HCT116 (cell line): ENCODE measurements around the gene FGF14. TPM values are rescaled to one million over a fixed set of nuclear protein-coding genes. Genes with fewer than 3 reads are reported as not detected.

Experiments used
- ATAC-seq: fragments of 200-7000 bp; cut with Tn5 transposase; 2 replicates; pipeline ENCODE4 v1.9.1; 2020; ENCODE audit warnings: mild to moderate bottlenecking, moderate library complexity
- BruUV-seq: library from RNA; stranded (reverse); fragments of 400-500 nt; replicated peaks from 2 replicates; lab custom pipeline; 2021; lab: Mats Ljungman, UMichigan
- CTCF ChIA-PET: fragments of 300-600 bp; sonication (Branson Sonifier 250); formaldehyde crosslinking; loops from one replicate; lab custom pipeline; 2021; ENCODE audit warnings: antibody characterized with exemption; lab: Charles Lee
- POLR2A ChIA-PET: fragments of 300-600, 350-600 bp; sonication (Branson Sonifier 250); formaldehyde crosslinking; loops from one replicate; lab custom pipeline; 2021; ENCODE audit warnings: antibody characterized with exemption; lab: Charles Lee
- RAD21 ChIA-PET, 2 experiments: fragments of 300-600 bp; sonication (Branson Sonifier 250); formaldehyde crosslinking; loops; one replicate each; lab custom pipeline; 2023; ENCODE audit warnings: low total read pairs in 2 of 2; ENCODE audit not compliant: uncharacterized antibody in 2 of 2, unreplicated experiment in 2 of 2, low non-redundant PET in 1 of 2; lab: Charles Lee
- DNase-seq: peaks from one replicate; pipeline ENCODE4 v3.0.0-alpha.2; 2010; ENCODE audit warnings: low read depth, low spot score
- H2AFZ ChIP-seq: fragments of 200-600 bp; shearing (Covaris generic), sonication (generic); 2 replicates; pipeline ENCODE4 v1.6.1; 2017; ENCODE audit warnings: low read depth, mixed run types, mixed read lengths, antibody characterized with exemption, low read length; ENCODE audit not compliant: poor library complexity, severe bottlenecking
- H3K27ac ChIP-seq: 2 replicates; pipeline ENCODE4 v1.5.1; 2012; ENCODE audit warnings: low read depth, low read length
- H3K27me3 ChIP-seq: fragments of 200-600 bp; sonication (generic); 2 replicates; pipeline ENCODE4 v1.6.1; 2016; ENCODE audit warnings: mixed run types, low read length, mixed read lengths; ENCODE audit not compliant: insufficient read depth
- H3K36me3 ChIP-seq, 2 experiments: fragments of 200-500 bp in 1 of 2; fragments of 200-600 bp in 1 of 2; sonication (Bioruptor generic) in 1 of 2; sonication (generic) in 1 of 2; 2 replicates each; pipeline versions ENCODE4 v1.5.1 to v1.6.1; 2014 to 2016; ENCODE audit warnings: low read length in 2 of 2, inconsistent platforms in 1 of 2, mixed read lengths in 1 of 2, mixed run types in 1 of 2; ENCODE audit not compliant: insufficient read depth in 2 of 2, control insufficient read depth in 1 of 2
- H3K4me1 ChIP-seq, 2 experiments: fragments of 200-600 bp in 1 of 2; sonication (generic) in 1 of 2; 2 replicates each; pipeline versions ENCODE4 v1.5.1 to v1.6.1; 2012 to 2017; ENCODE audit warnings: low read length in 2 of 2, inconsistent platforms in 1 of 2, mild to moderate bottlenecking in 1 of 2, mixed read lengths in 1 of 2, mixed run types in 1 of 2, moderate library complexity in 1 of 2; ENCODE audit not compliant: insufficient read depth in 2 of 2, control insufficient read depth in 1 of 2
- H3K4me2 ChIP-seq: fragments of 200-600 bp; sonication (generic); 2 replicates; pipeline ENCODE4 v1.6.1; 2017; ENCODE audit warnings: mixed run types, low read length, mixed read lengths
- H3K4me3 ChIP-seq, 2 experiments: fragments of 200-600 bp in 1 of 2; sonication (generic) in 1 of 2; replicated peaks in 1 of 2; 2 replicates each; pipeline ENCODE4 v1.5.1; 2011 to 2016; ENCODE audit warnings: low read length in 2 of 2, control low read depth in 1 of 2, low read depth in 1 of 2, mild to moderate bottlenecking in 1 of 2, mixed read lengths in 1 of 2, mixed run types in 1 of 2
- H3K79me2 ChIP-seq: fragments of 200-600 bp; sonication (generic); 2 replicates; pipeline ENCODE4 v1.6.1; 2017; ENCODE audit warnings: mild to moderate bottlenecking, mixed run types, low read length, moderate library complexity, mixed read lengths; ENCODE audit not compliant: insufficient read depth
- H3K9ac ChIP-seq: fragments of 200-600 bp; sonication (generic); 2 replicates; pipeline ENCODE4 v1.6.1; 2016; ENCODE audit warnings: low read length, mixed read lengths
- H3K9me2 ChIP-seq: fragments of 200-600 bp; sonication (generic), shearing (Covaris generic); 2 replicates; pipeline ENCODE4 v1.6.1; 2017; ENCODE audit warnings: mixed run types, mild to moderate bottlenecking, moderate library complexity; ENCODE audit not compliant: insufficient read depth
- H3K9me3 ChIP-seq, 2 experiments: fragments of 200-500 bp in 1 of 2; fragments of 200-600 bp in 1 of 2; sonication (Bioruptor generic) in 1 of 2; sonication (generic) in 1 of 2; 2 replicates each; pipeline ENCODE4 v1.6.1; 2014 to 2017; ENCODE audit warnings: low read length in 2 of 2, mixed read lengths in 2 of 2, inconsistent platforms in 1 of 2, low read depth in 1 of 2, mild to moderate bottlenecking in 1 of 2, mixed run types in 1 of 2, moderate library complexity in 1 of 2; ENCODE audit not compliant: control insufficient read depth in 1 of 2, insufficient read depth in 1 of 2
- H4K20me1 ChIP-seq: fragments of 200-600 bp; sonication (generic), shearing (Covaris generic); 2 replicates; pipeline ENCODE4 v1.6.1; 2017; ENCODE audit warnings: mixed run types, mild to moderate bottlenecking, moderate library complexity; ENCODE audit not compliant: insufficient read depth
- CBX3 ChIP-seq: IDR thresholded peaks from 2 replicates; pipeline ENCODE4 v1.6.1; 2012; ENCODE audit warnings: low read depth
- CEBPB ChIP-seq: IDR thresholded peaks from 2 replicates; pipeline ENCODE4 v1.6.1; 2012; ENCODE audit warnings: low read depth
- CTCF ChIP-seq, 3 experiments: fragments of 200-600 bp in 1 of 3; sonication (generic) in 1 of 3; IDR thresholded peaks in 2 of 3; conservative IDR thresholded peaks in 1 of 3; 2 replicates each; pipeline ENCODE4 v1.5.1; 2012 to 2017; ENCODE audit warnings: low read depth in 2 of 3, low read length in 2 of 3, antibody characterized with exemption in 1 of 3, borderline replicate concordance in 1 of 3, control low read depth in 1 of 3, mild to moderate bottlenecking in 1 of 3, mixed read lengths in 1 of 3, mixed run types in 1 of 3, moderate library complexity in 1 of 3; ENCODE audit not compliant: insufficient read depth in 1 of 3
- EZH2 ChIP-seq: fragments of 200-600 bp; sonication (generic); IDR thresholded peaks from 2 replicates; pipeline ENCODE4 v1.6.1; 2017; ENCODE audit warnings: antibody characterized with exemption, mixed run types
- EZH2phosphoT487 ChIP-seq: fragments of 200-600 bp; IDR thresholded peaks from 2 replicates; pipeline ENCODE4 v1.6.1; 2018; ENCODE audit warnings: antibody characterized with exemption, borderline replicate concordance
- MAX ChIP-seq: IDR thresholded peaks from 2 replicates; pipeline ENCODE4 v1.6.1; 2012
- POLR2AphosphoS5 ChIP-seq: IDR thresholded peaks from 2 replicates; pipeline ENCODE4 v1.6.1; 2011; ENCODE audit warnings: mild to moderate bottlenecking, low read depth, low read length, moderate library complexity
- SP1 ChIP-seq: IDR thresholded peaks from 2 replicates; pipeline ENCODE4 v1.6.1; 2012; ENCODE audit warnings: low read depth
- ZBTB33 ChIP-seq: IDR thresholded peaks from 2 replicates; pipeline ENCODE4 v1.6.1; 2011; ENCODE audit warnings: mild to moderate bottlenecking, low read length, moderate library complexity; ENCODE audit not compliant: insufficient replicate concordance; ENCODE audit errors: extremely low read depth
- intact Hi-C: fragments of 100-400 bp; cut with micrococcal nuclease; formaldehyde crosslinking; loops from 2 replicates; pipeline ENCODE4 v1.10.0; 2022
- total RNA-seq: library from RNA; stranded (reverse); gene quantifications from one replicate; pipeline ENCODE4 v1.2.1, GENCODE V29; 2021; ENCODE audit not compliant: unreplicated experiment

The FGF14 gene
- total RNA-seq, 1 experiment from 2014 or later = not detected

- Histone ChIP-seq H3K9me2 (no peaks in the 10 kb centered on the region), H3K27me3 (no peaks in the 10 kb centered on the region), H3K4me2 (no peak overlapping the region), H3K4me3 (no peak overlapping the region), H3K9me3 (peaks cover 0 to 14% of the 10 kb centered on the region in 2 experiments; a peak in 3 of 4 replicates), H3K36me3 (no peaks in the 10 kb centered on the region), H3K27ac (no peak overlapping the region), H3K4me1 (no peaks in the 10 kb centered on the region), H4K20me1 (no peaks in the 10 kb centered on the region), H2AFZ (no peak overlapping the region), H3K9ac (no peak overlapping the region), H3K79me2 (no peaks in the 10 kb centered on the region)
- TF ChIP-seq CTCF (IDR thresholded peaks at IDR 0.05 in 2 of 3, conservative IDR thresholded peaks at IDR 0.05 in 1 of 3; ENCODE audit: borderline replicate concordance in 1 of 3, insufficient read depth in 1 of 3, low read depth in 2 of 3, low read length in 2 of 3) (no peak), POLR2AphosphoS5 (no peak), CBX3 (no peak), SP1 (no peak), MAX (no peak), EZH2phosphoT487 (no peak), EZH2 (no peak), CEBPB (no peak), ZBTB33 (no peak)
- intact Hi-C loops = no loop called here
- no peak for DNase-seq
- RAD21 ChIA-PET = no interaction called here
- no peak for ATAC-seq
- POLR2A ChIA-PET = no interaction called here
- CTCF ChIA-PET = no interaction called here
- no TSS peak for BruUV-seq
Observed at GRCh38 chr13:101829484-101829883, 572.4 kb downstream of the FGF14 start.
